ENCODE data around the gene SFMBT1.

DNA sequence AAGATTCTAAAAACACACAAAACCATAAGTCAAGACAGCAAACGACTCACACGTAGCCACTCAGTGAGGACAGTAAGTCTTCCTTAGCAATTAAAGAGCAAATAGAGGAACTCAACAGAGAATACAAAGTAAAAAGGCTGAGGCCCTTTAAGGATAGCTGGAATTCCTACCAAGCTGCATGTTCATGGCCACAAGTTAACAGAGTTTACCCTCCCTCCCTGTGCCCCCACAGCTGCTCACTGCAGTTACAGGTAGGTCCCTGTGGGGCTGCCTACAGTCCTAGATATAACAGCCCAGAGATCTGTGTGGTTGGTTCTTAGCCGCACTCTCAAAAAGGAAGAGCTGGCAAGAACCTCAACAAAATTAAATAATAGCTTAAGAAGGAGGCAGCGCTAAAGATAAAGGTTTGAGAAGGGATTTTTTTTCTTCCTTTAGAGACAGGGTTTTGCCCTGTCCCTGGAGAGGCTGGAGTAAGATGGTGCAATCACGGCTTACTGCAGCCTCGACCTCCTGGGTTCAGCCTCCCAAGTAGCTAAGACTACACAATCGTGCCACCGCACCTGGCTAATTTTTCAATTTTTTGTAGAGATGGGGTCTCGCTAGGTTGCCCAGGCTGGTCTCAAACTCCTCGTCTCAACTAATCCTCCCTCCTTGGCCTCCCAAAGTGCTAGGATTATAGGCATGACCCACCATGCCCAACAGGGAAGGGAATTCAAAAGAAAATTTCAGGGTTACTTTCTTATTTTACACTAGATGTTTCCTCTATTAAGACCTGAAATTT is 19.3 kb downstream of the SFMBT1 start:
- no peak for TF ChIP-seq CTCF (IDR thresholded peaks at IDR 0.05)
- no peak for TF ChIP-seq RCOR1 (IDR thresholded peaks at IDR 0.05; ENCODE audit: low read depth, low read length)
- TF ChIP-seq RNF2 (IDR thresholded peaks at IDR 0.05; ENCODE audit: borderline replicate concordance, low read depth), result no peak
- no peak for TF ChIP-seq MAFK (IDR thresholded peaks at IDR 0.05; ENCODE audit: partially characterized antibody)
- no peak for TF ChIP-seq MAX (IDR thresholded peaks at IDR 0.05)
- TF ChIP-seq EP300 (IDR thresholded peaks at IDR 0.05), result no peak
